B cell (primary cell): ENCODE measurements around the gene ODC1. TPM values are rescaled to one million over a fixed set of nuclear protein-coding genes. Genes with fewer than 3 reads are reported as not detected.
"Not testable (repeated sequence)": the region's sequence is repeated elsewhere in the genome, so short reads cannot be mapped to it uniquely, and the experiment has no call there.

ENCODE experiments used
- ATAC-seq: fragments of 200-7000 bp; cut with Tn5 transposase; one replicate; pipeline ENCODE4 v1.10.0; 2021; ENCODE audit warnings: low read depth, mild to moderate bottlenecking, moderate number of reproducible peaks, moderate library complexity
- CTCF ChIA-PET: fragments of 350-600 bp; sonication (Branson Sonifier 250); formaldehyde crosslinking; loops from one replicate; lab custom pipeline; 2021; ENCODE audit warnings: antibody characterized with exemption, inconsistent platforms; lab: Charles Lee
- POLR2A ChIA-PET: fragments of 350-600 bp; sonication (Branson Sonifier 250); formaldehyde crosslinking; loops from one replicate; lab custom pipeline; 2021; ENCODE audit warnings: antibody characterized with exemption; lab: Charles Lee
- DNase-seq: peaks from one replicate; pipeline ENCODE4 v3.0.0; 2013
- H2AFZ ChIP-seq: 2 replicates; pipeline ENCODE4 v1.6.1; 2012; ENCODE audit warnings: mild to moderate bottlenecking, low read depth, low read length; ENCODE audit not compliant: insufficient read depth, poor library complexity, severe bottlenecking
- H3K27ac ChIP-seq, 2 donors: 1 replicate in 1 of 2; 2 replicates in 1 of 2; pipeline ENCODE4 v1.5.1; 2012 to 2013; ENCODE audit warnings: low read length in 2 of 2, mild to moderate bottlenecking in 2 of 2, moderate library complexity in 1 of 2
- H3K27me3 ChIP-seq, 4 experiments: fragments of 200-600 bp in 1 of 4; sonication (generic) in 1 of 4; replicated peaks in 1 of 4; 1 replicate in 2 of 4; 2 replicates in 2 of 4; pipeline versions ENCODE4 v1.6.1 to v1.7.0; 2013 to 2016; ENCODE audit warnings: low read length in 3 of 4, mild to moderate bottlenecking in 2 of 4, mixed read lengths in 1 of 4, moderate library complexity in 1 of 4; ENCODE audit not compliant: insufficient read depth in 4 of 4, control insufficient read depth in 3 of 4; ENCODE audit errors: control extremely low read depth in 1 of 4
- H3K36me3 ChIP-seq, 2 experiments: replicated peaks in 1 of 2; 1 replicate in 1 of 2; 2 replicates in 1 of 2; pipeline versions ENCODE4 v1.6.1 to v1.7.1; 2013; ENCODE audit warnings: low read length in 1 of 2; ENCODE audit not compliant: insufficient read depth in 2 of 2, control insufficient read depth in 1 of 2; ENCODE audit errors: control extremely low read depth in 1 of 2, extremely low read depth in 1 of 2
- H3K4me1 ChIP-seq, 2 donors: fragments of 200-600 bp in 1 of 2; sonication (generic) in 1 of 2; 1 replicate in 1 of 2; 2 replicates in 1 of 2; pipeline versions ENCODE4 v1.5.1 to v1.6.1; 2013 to 2017; ENCODE audit warnings: low read length in 2 of 2; ENCODE audit not compliant: control insufficient read depth in 2 of 2, insufficient read depth in 2 of 2
- H3K4me2 ChIP-seq: replicated peaks from 2 replicates; pipeline ENCODE3; 2012; ENCODE audit warnings: mild to moderate bottlenecking, low read depth, low read length; ENCODE audit not compliant: poor library complexity, severe bottlenecking
- H3K4me3 ChIP-seq, 5 experiments: fragments of 200-600 bp in 1 of 5; sonication (generic) in 1 of 5; 1 replicate in 3 of 5; 2 replicates in 2 of 5; pipeline versions ENCODE4 v1.5.1 to v1.7.0; 2011 to 2016; ENCODE audit warnings: low read length in 4 of 5, mild to moderate bottlenecking in 4 of 5, low read depth in 2 of 5, control low read depth in 1 of 5, moderate library complexity in 1 of 5; ENCODE audit not compliant: insufficient read depth in 1 of 5; ENCODE audit errors: control extremely low read depth in 1 of 5, extremely low read depth in 1 of 5
- H3K79me2 ChIP-seq: fragments of 200-600 bp; sonication (generic); one replicate; pipeline ENCODE4 v1.6.0; 2016; ENCODE audit warnings: low read length; ENCODE audit not compliant: control insufficient read depth, insufficient read depth
- H3K9ac ChIP-seq: fragments of 200-600 bp; sonication (generic); 2 replicates; pipeline ENCODE4 v1.6.1; 2017; ENCODE audit warnings: mild to moderate bottlenecking, low read length, moderate library complexity
- H3K9me3 ChIP-seq, 3 donors: one replicate each; pipeline versions ENCODE4 v1.6.1 to v1.7.1; 2013; ENCODE audit warnings: low read length in 2 of 3; ENCODE audit not compliant: control insufficient read depth in 2 of 3, insufficient read depth in 1 of 3; ENCODE audit errors: control extremely low read depth in 1 of 3
- H4K20me1 ChIP-seq: 2 replicates; pipeline ENCODE4 v1.6.0; 2012; ENCODE audit warnings: mild to moderate bottlenecking, low read length; ENCODE audit not compliant: insufficient read depth, control insufficient read depth, poor library complexity, severe bottlenecking
- H3K27ac Mint-ChIP-seq: one replicate; pipeline ENCODE4 v1.8.0; 2021; ENCODE audit warnings: mixed read lengths
- H3K27me3 Mint-ChIP-seq: one replicate; pipeline ENCODE4 v1.8.0; 2021; ENCODE audit warnings: mixed read lengths
- H3K4me1 Mint-ChIP-seq: one replicate; pipeline ENCODE4 v1.8.0; 2021; ENCODE audit warnings: mixed read lengths
- H3K4me3 Mint-ChIP-seq: one replicate; pipeline ENCODE4 v1.8.0; 2021; ENCODE audit warnings: mixed read lengths
- H3K9me3 Mint-ChIP-seq: one replicate; pipeline ENCODE4 v1.8.0; 2022; ENCODE audit warnings: mixed read lengths; ENCODE audit not compliant: insufficient read depth
- CTCF ChIP-seq: fragments of 200-600 bp; IDR thresholded peaks from one replicate; pipeline ENCODE4 v1.8.0; 2022; ENCODE audit warnings: antibody characterized with exemption, mild to moderate bottlenecking
- EZH2 ChIP-seq: IDR thresholded peaks from 2 replicates; pipeline ENCODE4 v1.6.1; 2012; ENCODE audit warnings: borderline replicate concordance, low read depth, mild to moderate bottlenecking, moderate library complexity, low read length; ENCODE audit not compliant: insufficient read depth, poor library complexity, severe bottlenecking
- WGBS: methylation state at CpG from one replicate; pipeline ENCODE4 v1.1.5; 2013; ENCODE audit warnings: missing lambda C conversion rate; ENCODE audit not compliant: insufficient coverage; 5-methylcytosine and 5-hydroxymethylcytosine counted together
- intact Hi-C: fragments of 100-400 bp; cut with micrococcal nuclease; formaldehyde crosslinking; loops from one replicate; pipeline ENCODE4 v1.10.0; 2022
- polyA plus RNA-seq: library from polyadenylated mRNA; depleted of rRNA; stranded (reverse); fragments of >200 nt; gene quantifications from 2 replicates; pipeline ENCODE4 v1.2.3, GENCODE V29; 2012
- total RNA-seq, 2 donors: library from RNA; stranded (reverse); fragments of 120-200 nt in 1 of 2; gene quantifications; 1 replicate in 1 of 2; 2 replicates in 1 of 2; pipeline versions ENCODE4 v1.2.3 to v1.2.4, GENCODE V29; 2013 to 2022

ODC1 gene
- total and polyA plus RNA-seq, 2 donors (not counting 1 experiment from before 2014, with no cell fraction given), result 88.7 to 171 TPM

DNA sequence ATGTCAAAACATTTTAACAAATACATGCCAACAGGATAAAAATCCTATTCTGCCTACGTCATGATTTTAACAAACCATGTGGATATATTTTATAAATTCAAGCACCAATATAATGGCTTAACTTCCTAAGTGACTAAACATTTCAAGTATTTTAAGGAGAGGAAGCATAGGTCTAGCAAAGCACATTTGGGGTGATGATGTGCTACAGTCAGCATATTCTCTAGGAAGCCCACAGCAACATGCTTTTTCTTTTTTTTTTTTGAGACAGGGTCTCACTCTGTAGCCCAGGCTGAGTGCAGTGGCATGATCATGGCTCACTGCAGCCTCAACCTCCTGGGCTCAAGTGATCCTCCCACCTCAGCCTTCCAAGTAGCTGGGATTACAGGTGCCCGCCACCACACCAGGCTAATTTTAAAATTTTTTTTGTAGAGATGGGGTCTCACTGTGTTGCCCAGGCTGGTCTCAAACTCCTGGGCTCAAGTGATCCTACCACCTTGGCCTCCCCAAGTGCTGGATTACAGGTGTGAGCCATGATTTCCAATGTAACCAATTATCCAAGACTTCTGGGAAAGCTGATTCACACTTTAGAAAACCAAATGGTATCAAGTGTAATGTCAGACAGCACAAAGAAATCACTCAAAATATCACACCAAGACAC lies 5.5 kb downstream of the ODC1 start:
- H3K4me3 ChIP-seq, H2AFZ ChIP-seq, POLR2A ChIA-PET, H3K9me3 ChIP-seq, H3K27me3 Mint-ChIP-seq, H3K27me3 ChIP-seq, H3K9ac ChIP-seq, H3K4me3 Mint-ChIP-seq, H3K27ac ChIP-seq, H3K4me2 ChIP-seq, H3K27ac Mint-ChIP-seq, H3K9me3 Mint-ChIP-seq, ATAC-seq, DNase-seq: not testable (repeated sequence)
- Histone ChIP-seq H4K20me1 (peaks cover 77% of the 10 kb centered on the region), H3K79me2 (peaks cover 63% of the 10 kb centered on the region), H3K4me1 (peaks cover 33 to 45% of the 10 kb centered on the region in 2 donors), H3K36me3 (peaks cover 11 to 67% of the 10 kb centered on the region in 2 experiments)
- WGBS, result no CpG with 5 or more reads among the region's 2 CpGs
- intact Hi-C loops, result loop anchor here (10.0 kb wide), 1 partner anchor 1312 kb away; no protein-coding TSS in a partner anchor
- peaks cover 41% of the 10 kb centered on the region for H3K4me1 Mint-ChIP-seq
- CTCF ChIA-PET, result interaction anchor here (1.5 to 6.9 kb wide), 3 partner anchors 8 to 33 kb away, joined by 3 to 95 read pairs (median 10); no protein-coding TSS in a partner anchor

DNA sequence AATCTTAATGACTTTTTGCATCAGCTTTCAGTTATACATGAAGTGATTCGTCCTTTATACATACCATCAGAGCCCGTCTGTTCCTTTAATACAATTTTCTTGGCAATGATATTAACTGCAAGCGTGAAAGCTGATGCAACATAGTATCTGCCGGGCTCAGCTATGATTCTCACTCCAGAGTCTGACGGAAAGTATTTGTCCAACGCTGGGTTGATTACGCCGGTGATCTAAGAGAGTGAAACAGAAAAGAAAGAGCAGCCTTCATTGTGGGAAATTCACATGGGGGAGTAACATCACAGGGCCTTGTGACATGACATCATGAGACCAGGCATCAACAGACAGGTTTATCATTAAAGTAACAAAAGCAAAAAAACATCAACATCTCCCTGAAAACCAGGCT lies 6.2 kb downstream of the ODC1 start:
- H3K4me3 Mint-ChIP-seq, result no peak overlapping the region
- 98% methylated on average over 8 of the region's 8 CpGs for WGBS
- no peak overlapping the region for H3K4me2 ChIP-seq
- H3K4me3 ChIP-seq, result no peak overlapping the region
- intact Hi-C loops, result loop anchor here (10.0 kb wide), 1 partner anchor 1313 kb away; no protein-coding TSS in a partner anchor
- ChIA-PET CTCF (interaction anchor here (6.9 kb wide), 1 partner anchor 7 kb away, joined by 95 read pairs; no protein-coding TSS in a partner anchor), POLR2A (no interaction called here)
- ATAC-seq (no peak), DNase-seq (no peak)
- H3K27ac Mint-ChIP-seq, result no peak overlapping the region
- no peaks in the 10 kb centered on the region for H3K27me3 Mint-ChIP-seq
- no peaks in the 10 kb centered on the region for H3K9me3 Mint-ChIP-seq
- H3K4me1 ChIP-seq, result peaks cover 28 to 39% of the 10 kb centered on the region in 2 donors
- peaks cover 11 to 67% of the 10 kb centered on the region in 2 experiments for H3K36me3 ChIP-seq
- no peaks in the 10 kb centered on the region for H3K27me3 ChIP-seq
- no peak overlapping the region for H3K27ac ChIP-seq
- H3K9me3 ChIP-seq, result no peaks in the 10 kb centered on the region
- peaks cover 56% of the 10 kb centered on the region for H3K79me2 ChIP-seq
- no peak overlapping the region for H3K9ac ChIP-seq
- H4K20me1 ChIP-seq, result peaks cover 71% of the 10 kb centered on the region
- TF ChIP-seq EZH2 (no peak), CTCF (no peak)
- H2AFZ ChIP-seq, result no peak overlapping the region
- H3K4me1 Mint-ChIP-seq, result peaks cover 35% of the 10 kb centered on the region
